ENCODE results near the gene AP3S1. TPM values are rescaled to one million over a fixed set of nuclear protein-coding genes. Genes with fewer than 3 reads are reported as not detected.

The AP3S1 gene
- total RNA-seq, 2 donors from 2014 or later, result 47.8 to 87.9 TPM

GRCh38 chr5:115857626-115858349, 16.1 kb downstream of the AP3S1 start:
- Histone ChIP-seq H3K36me3 (replicated peaks in 1 of 2; ENCODE audit: insufficient read depth in 1 of 2, low read depth in 2 of 2) (no peaks in the 10 kb centered on the region), H3K4me1 (peaks cover 19% of the 10 kb centered on the region), H3K27me3 (no peaks in the 10 kb centered on the region), H3K27ac (no peak overlapping the region), H3K4me3 (no peak overlapping the region), H3K9me3 (no peaks in the 10 kb centered on the region)
- TF ChIP-seq CTCF (IDR thresholded peaks at IDR 0.05), result no peak
- no peak for TF ChIP-seq POLR2A (IDR thresholded peaks at IDR 0.05)
- ATAC-seq (no peak), DNase-seq (no peak)
- WGBS, 2 donors, result 37 to 38% methylated on average over 2 of the region's 2 CpGs
- intact Hi-C loops (cut with DNase I), result no loop called here

- no peaks in the 10 kb centered on the region for H3K27me3 ChIP-seq
- H3K4me3 ChIP-seq, result no peak overlapping the region
- H3K27ac ChIP-seq, result no peak overlapping the region
- peaks cover 19% of the 10 kb centered on the region for H3K4me1 ChIP-seq
- H3K36me3 ChIP-seq (replicated peaks in 1 of 2; ENCODE audit: insufficient read depth in 1 of 2, low read depth in 2 of 2), result no peaks in the 10 kb centered on the region
- no peak for TF ChIP-seq POLR2A (IDR thresholded peaks at IDR 0.05)
- TF ChIP-seq CTCF (IDR thresholded peaks at IDR 0.05), result no peak
- ATAC-seq, result no peak
- no peaks in the 10 kb centered on the region for H3K9me3 ChIP-seq
- intact Hi-C loops (cut with DNase I), result no loop called here
- DNase-seq, result no peak
- WGBS, 2 donors, result 86 to 91% methylated on average over 3 of the region's 3 CpGs
These were observed 16.7 kb downstream of the AP3S1 start for GRCh38 chr5:115858396-115858795.

- Histone ChIP-seq H3K9me3 (no peaks in the 10 kb centered on the region), H3K36me3 (replicated peaks in 1 of 2; ENCODE audit: insufficient read depth in 1 of 2, low read depth in 2 of 2) (no peaks in the 10 kb centered on the region), H3K4me3 (no peak overlapping the region), H3K4me1 (peaks cover 19% of the 10 kb centered on the region), H3K27me3 (no peaks in the 10 kb centered on the region), H3K27ac (no peak overlapping the region)
- DNase-seq (no peak), ATAC-seq (no peak)
- TF ChIP-seq CTCF (IDR thresholded peaks at IDR 0.05), result no peak
- no peak for TF ChIP-seq POLR2A (IDR thresholded peaks at IDR 0.05)
- intact Hi-C loops (cut with DNase I), result no loop called here
These were observed 17.6 kb downstream of the AP3S1 start for GRCh38 chr5:115859378-115859777.

GRCh38 chr5:115869256-115869795, 27.6 kb downstream of the AP3S1 start:
- TF ChIP-seq CTCF (IDR thresholded peaks at IDR 0.05) (no peak), POLR2A (IDR thresholded peaks at IDR 0.05) (no peak)
- Histone ChIP-seq H3K4me1 (peaks cover 7% of the 10 kb centered on the region), H3K4me3 (no peak overlapping the region), H3K9me3 (no peaks in the 10 kb centered on the region), H3K27ac (no peak overlapping the region), H3K36me3 (replicated peaks in 1 of 2; ENCODE audit: insufficient read depth in 1 of 2, low read depth in 2 of 2) (no peaks in the 10 kb centered on the region), H3K27me3 (no peaks in the 10 kb centered on the region)
- intact Hi-C loops (cut with DNase I), result no loop called here
- ATAC-seq (no peak), DNase-seq (no peak)
- 73 to 74% methylated on average over 3 of the region's 3 CpGs for WGBS, 2 donors

GRCh38 chr5:115872447-115872846, 30.7 kb downstream of the AP3S1 start:
- intact Hi-C loops (cut with DNase I), result no loop called here
- no peak for DNase-seq
- H3K36me3 ChIP-seq (replicated peaks in 1 of 2; ENCODE audit: insufficient read depth in 1 of 2, low read depth in 2 of 2), result no peaks in the 10 kb centered on the region
- WGBS, 2 donors, result 97% methylated on average over 2 of the region's 2 CpGs
- no peak for ATAC-seq
- no peak overlapping the region for H3K4me3 ChIP-seq
- no peak overlapping the region for H3K27ac ChIP-seq
- H3K4me1 ChIP-seq, result no peaks in the 10 kb centered on the region
- TF ChIP-seq CTCF (IDR thresholded peaks at IDR 0.05), result no peak
- no peak for TF ChIP-seq POLR2A (IDR thresholded peaks at IDR 0.05)
- H3K9me3 ChIP-seq, result no peaks in the 10 kb centered on the region
- H3K27me3 ChIP-seq, result no peaks in the 10 kb centered on the region
